GM19452 (cell line): ENCODE results near the gene ZNF232.
"Not testable (repeated sequence)": the region's sequence is repeated elsewhere in the genome, so short reads cannot be mapped to it uniquely, and the experiment has no call there.

Experiments
- ATAC-seq: cut with Tn5 transposase; IDR thresholded peaks from one replicate; pipeline ENCODE4 v1.9.1; 2021; ENCODE audit not compliant: unreplicated experiment

Gene ZNF232

DNA sequence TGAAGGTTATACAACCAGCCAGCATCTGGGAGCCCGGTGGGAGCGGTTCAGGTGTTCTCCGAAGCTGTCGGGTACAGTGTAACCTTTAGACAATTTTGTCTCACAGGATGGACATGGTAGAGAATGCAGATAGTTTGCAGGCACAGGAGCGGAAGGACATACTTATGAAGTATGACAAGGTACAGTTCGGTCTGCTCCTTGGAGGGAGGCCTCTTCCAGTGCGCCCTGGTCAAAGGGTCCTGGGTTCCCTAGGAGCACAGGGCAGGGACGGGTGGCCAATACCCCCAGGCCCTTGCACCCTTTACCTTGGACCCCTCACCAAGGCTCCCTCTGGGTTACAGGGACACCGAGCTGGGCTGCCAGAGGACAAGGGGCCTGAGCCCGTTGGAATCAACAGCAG is 18.6 kb upstream of the ZNF232 start:
- ATAC-seq: not testable (repeated sequence)

DNA sequence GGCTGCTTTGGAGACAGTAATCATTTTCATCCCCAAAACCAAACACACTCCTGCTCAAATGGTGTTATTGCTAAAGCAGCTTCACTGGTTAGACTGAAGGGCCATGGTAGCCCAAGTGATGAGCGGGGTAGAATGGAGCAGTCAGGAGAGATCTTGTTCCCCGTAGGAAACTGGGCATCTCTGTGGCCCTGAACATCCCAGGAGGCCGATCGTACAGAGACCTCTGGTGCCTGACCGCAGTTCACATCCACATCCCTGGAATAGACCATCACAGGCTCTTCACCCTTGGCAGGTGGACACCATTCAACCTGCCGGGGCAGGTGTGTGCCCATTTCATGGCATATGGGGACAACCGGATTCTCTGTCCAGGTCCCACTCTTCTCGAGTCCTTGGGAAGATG is 18.1 kb upstream of the ZNF232 start:
- ATAC-seq: not testable (repeated sequence)

DNA sequence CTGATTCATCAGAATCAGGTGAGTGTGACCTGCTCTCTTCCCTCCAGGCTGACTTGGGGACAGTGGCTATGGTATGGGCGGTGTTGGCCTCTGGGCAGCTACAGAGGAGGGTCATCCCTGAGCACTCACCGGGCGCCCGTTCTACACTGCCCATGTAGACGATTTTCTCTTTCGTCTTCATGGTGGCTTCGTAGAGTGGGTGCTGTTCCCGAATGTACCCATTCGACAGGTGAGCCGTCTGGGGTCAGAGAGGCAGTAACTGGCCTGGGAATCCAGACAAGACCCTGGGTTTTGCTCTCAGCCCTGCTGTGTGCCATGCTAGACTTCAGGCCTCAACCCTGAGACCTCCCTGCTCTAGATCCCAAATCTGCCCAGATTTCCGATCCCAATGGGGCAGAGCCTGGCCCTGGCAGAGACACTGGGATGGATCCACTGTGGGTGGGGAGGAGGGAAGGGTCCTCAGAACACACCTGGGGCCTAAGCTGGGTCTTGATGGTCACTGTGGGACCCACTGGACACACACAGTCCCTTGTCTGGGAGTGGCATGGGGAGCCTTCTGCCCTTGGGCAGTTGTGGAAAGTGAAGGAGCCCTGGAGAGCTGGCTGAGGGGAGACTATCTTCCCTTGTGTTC is 17.3 kb upstream of the ZNF232 start:
- no peak for ATAC-seq

- not testable (repeated sequence) for ATAC-seq
Measured at GRCh38 chr17:5128387-5128786, 16.7 kb upstream of the ZNF232 start.

GRCh38 chr17:5127910-5128309 is 16.2 kb upstream of the ZNF232 start:
- ATAC-seq: no peak

GRCh38 chr17:5126719-5127488 is 15.2 kb upstream of the ZNF232 start:
- no peak for ATAC-seq

DNA sequence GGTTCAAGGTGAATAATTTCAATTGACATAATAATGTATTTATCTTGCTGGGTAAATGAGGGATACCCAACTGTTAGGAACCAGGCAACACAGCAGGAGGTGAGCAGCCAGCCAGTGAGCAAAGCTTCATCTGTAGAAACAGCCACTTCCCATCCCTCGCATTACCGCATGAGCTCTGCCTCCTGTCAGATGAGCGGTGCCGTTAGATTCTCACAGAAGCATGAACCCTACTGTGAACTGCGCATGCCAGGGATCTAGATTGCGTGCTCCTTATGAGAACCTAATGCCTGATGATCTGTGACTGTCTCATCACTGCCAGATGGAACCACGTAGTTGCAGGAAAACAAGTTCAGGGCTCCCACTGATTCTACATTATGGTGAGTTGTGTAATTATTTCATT is 13.2 kb upstream of the ZNF232 start:
- ATAC-seq: not testable (repeated sequence)

DNA sequence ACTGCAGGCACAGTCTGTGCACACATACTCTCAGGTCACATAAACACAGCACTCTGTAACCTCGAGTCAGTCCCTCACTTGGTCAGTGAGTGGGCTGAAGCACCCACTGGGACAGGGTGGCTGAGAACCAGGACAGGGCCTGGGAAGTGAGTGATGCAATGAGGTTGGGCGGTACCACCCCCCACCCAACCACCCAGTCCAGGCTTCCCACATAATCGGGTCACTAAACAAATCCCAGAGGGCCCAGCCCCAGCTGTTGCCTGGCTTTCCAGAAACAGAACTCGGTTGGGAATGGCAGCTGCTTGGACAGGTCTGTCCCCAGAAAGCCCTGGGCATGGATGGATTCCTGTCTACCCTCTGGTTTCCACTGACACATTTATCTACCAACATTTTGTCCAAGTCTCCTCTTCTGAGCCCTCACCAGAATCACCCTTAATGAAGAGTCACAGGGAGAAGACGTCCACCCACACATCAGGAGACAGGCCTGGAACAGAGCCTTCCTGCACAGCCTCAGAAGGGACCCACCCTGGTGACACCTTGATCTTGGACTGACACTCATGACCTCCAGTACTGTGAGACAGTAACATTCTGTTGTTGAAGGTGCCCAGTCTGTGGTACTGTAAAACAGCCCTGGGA is 12.6 kb upstream of the ZNF232 start:
- ATAC-seq: not testable (repeated sequence)

DNA sequence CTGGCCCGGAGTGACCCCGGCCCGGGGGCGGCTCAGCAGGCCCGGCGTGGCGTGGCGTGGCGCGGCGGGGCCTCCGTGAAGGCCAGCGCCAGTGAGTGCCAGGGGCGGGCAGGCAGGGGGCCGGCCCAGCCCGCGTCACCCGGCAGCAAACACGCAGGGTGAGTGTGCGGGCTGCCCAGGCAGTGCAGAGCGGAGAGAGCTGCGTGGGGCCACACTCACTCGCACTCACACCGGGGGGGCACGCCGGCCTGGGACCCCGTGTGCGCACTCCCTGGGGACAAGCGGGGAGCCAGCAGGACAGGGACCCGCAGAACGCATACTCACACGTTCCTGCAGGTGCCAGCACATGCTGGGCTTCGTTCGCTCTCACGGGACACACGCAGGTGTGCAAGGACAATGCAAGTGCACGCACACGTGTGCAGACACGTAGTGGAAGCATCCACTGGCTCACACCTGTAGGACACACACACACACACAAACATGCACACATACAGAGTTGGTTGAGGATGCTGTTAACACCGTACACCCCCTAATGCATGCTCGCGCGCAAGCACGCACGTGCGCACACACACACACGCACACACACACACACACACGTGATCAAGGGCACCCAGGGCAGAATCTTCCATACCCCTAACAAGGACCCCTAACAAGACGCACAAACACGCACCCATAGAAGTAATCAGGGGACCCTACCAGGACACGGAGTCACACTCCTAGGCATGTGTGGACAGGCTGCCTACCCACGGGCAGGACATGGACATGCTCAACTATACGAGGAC is 11.9 kb upstream of the ZNF232 start:
- ATAC-seq: no peak

- no peak for ATAC-seq
Measured at GRCh38 chr17:5122586-5123342, 11.1 kb upstream of the ZNF232 start.

GRCh38 chr17:5122056-5122455 is 10.4 kb upstream of the ZNF232 start:
- ATAC-seq: not testable (repeated sequence)

DNA sequence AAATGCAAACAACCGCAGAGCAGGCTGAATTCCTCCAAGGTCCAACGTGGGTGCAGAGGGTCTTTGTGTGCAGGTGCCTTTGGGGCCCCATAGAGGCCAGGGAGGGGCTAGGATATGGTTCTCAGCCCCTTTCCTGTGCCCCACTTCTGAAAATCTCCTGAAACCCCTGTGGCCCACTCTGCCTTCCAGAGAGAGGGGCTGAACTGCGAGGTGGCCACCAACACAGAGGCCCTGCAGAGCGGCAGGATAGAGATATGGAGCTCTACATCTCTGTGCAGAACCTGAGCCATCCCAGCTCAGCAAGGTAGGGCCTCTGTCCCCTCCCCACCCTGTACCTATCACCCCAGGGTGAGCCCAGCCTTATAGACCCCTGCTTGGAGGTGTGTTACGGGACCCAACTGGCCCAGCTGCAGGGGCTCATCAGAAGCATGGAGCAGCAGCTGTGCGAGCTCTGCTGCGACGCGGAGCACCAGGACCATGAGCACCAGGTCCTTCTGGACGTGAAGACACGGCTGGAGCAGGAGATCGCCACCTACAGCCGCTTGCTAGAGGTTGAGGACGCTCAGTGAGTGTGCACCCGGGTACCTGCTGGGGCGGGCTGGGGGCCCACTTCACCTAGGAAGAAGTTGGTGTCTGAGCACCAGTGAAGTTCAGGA is 9.6 kb upstream of the ZNF232 start:
- ATAC-seq: no peak

DNA sequence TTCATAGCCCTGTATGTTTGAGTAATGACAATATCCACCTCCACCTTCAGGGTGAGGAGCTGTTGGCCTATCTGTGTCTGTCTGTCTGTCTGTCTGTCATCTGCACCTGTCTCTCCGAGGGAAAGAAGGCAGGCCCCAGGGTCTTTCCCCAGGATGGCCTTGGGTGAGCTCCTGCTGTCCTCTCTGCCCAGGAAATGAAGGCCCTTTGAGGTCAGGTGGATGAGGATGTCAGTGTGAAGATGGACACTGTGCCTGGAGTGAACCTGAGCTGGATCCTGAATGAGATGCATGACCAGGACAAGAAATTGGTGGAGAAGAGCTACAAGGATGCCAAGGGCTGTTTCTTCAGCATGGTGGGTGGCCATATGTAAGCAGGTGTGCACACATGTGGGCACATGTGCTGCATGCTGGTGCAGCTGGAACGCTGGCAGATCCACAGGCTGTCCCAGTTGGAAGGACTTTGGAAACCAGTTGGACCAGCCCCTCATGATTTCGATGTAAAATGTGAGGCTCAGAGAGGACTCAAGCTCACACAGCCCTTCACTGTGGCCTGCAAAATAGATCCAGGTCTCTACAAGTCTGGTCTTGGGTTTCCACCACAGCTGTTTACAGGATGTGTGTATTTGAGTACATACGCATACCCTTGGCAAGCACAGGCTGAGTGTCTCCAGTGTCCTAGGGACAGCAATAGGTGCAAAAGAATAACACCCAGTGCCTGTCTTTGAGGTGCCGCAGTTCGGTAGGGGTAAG is 8.9 kb upstream of the ZNF232 start:
- not testable (repeated sequence) for ATAC-seq

- ATAC-seq: no peak
Measured at GRCh38 chr17:5120036-5120435, 8.4 kb upstream of the ZNF232 start.

- no peak for ATAC-seq
Measured at GRCh38 chr17:5118219-5118618, 6.5 kb upstream of the ZNF232 start.

- no peak for ATAC-seq
Measured at GRCh38 chr17:5115673-5116651, 4.3 kb upstream of the ZNF232 start, which contains the start of gene USP6. Gene USP6 (plus strand): TSS chr17:5116032. CDS start chr17:5130368, 14,336 bp downstream.

GRCh38 chr17:5110816-5111215 is 862 bp downstream of the ZNF232 start:
- ATAC-seq: no peak

DNA sequence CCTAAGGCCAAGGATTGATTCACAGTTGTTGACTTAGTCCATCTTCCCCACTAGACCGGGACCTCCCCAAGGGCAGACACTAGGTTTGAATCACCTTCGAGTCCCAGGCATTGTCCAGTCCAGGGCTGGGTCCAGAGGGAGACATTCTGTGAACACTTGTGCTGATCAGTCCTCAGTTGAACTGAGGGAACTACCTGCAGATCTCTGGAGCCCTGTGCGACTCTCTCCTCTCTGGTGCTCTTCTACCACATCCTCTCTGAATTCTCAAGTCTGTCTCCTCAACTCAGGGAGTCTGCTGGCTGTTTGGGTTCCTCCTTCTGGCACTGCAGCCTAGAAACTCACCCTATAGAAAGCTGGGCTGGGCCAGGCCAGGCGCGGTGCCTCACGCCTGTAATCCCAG is 10.8 kb downstream of the ZNF232 start:
- no peak for ATAC-seq
